Fibroblast of upper back skin (primary cell): ENCODE data around the gene SMURF2.
A peak's percentile ranks its signal among the peaks of the same experiment; 100 is the strongest.
"Not testable (repeated sequence)": the region's sequence is repeated elsewhere in the genome, so short reads cannot be mapped to it uniquely, and the experiment has no call there.

Experiments
- DNase-seq: peaks from one replicate; pipeline ENCODE4 v3.0.0-alpha.2; 2013

The SMURF2 gene

DNA sequence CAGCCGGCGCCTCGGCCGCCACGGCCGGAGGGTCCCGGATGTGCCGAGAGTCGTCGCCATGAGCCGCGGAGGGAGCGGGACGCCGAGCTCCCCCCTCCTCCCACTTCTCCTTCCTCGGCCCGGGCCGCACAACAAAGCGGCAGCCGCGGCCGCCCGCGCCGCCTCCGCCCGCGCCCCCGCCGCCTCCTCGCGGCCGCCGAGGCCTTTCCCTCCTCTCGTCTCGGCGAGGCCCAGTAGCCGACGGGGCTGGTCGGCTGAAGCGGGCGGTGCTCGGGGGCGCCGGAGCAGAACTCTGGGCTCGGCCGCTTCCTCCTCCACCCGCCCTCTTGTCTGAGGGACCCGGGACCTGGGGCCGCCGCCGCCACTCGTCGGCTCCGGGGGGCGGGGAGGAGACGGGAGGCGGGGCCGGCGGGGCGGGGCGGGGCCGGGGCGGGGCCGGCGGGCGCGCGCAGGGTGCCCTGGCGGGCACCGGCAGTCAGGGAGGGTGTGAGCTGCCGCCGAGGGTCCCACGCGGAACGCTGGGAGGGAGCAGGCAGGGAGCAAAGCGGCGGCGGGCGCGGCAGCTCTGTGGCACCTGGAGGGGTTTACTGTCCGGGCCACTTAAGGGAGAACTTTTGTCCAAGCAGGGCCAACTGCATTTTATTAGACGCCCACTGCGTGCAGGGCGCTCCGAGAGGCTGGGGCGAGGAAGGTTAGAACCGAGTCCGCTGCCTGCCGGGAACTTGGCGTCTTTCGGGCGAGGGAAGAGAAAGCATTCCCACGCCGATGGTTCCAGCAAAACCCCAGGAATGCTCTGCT lies at the start of gene SMURF2:
Gene SMURF2 (minus strand): TSS at position 332 of the 798 bp plus-strand sequence. CDS start 427 bp downstream, outside the sequence.
- DNase-seq, result peak; percentile 71

DNA sequence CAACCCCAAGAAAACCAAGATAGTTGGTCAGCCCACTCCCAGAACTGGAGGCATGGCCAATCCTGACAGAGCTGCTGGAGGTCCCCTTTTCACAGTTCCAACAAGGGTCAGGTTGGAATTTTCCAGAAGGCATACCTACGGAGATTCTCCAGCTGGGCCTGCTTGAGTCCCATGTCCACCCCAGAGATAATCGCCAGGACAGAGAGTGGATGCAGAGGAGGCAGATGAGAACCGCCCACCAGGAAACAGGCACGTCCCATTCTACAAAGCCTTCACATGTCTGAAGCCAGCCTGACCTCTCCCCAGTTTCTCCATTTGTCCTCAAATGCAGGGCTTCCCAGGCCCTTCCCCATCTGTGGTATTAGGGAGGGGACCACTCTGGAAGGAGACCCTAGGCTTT lies 47.4 kb upstream of the SMURF2 start:
- DNase-seq, result no peak

- peak; percentile 100 for DNase-seq
These were observed 45.0 kb upstream of the SMURF2 start for GRCh38 chr17:64707050-64707591.

DNA sequence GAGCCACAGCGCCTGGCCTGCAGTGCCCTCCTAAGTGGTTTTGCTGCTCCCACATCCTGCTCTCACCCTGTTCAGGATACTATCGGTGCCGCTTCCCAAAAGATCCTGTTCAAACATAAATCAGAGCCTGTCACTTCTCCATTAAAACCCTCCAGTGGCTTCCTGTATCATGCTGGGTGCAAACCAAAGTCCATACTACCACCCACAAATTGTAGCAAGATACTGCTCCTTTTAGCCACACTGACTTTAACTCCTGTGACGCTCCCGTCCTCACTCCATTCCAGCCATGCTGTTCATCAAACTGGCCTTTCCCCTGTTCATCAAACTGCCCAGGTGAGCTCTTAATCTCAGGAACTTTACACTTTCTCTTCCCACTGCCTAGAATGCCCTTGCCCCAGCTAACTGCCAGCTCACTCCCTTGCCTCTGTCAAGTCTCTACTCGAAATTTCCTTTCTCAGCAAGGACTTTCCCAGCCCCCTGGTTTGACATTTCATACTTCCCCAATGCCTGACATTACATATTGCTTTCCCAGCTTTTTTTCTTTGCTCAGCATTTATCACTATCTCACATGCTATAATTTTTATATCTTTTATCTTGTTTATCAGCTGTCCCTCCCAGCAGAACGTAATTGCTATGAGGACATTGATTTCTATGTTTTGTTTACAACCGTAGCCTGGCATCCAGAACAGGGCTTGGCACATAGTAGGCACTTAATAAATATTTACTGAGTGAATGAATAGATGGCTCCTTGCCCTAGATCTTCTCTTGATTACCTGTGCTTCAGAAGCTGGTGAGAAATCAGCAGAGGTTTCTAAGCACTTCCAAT lies 44.3 kb upstream of the SMURF2 start:
- peak; percentile 54 for DNase-seq

GRCh38 chr17:64702815-64703214 lies 40.7 kb upstream of the SMURF2 start:
- no peak for DNase-seq

DNA sequence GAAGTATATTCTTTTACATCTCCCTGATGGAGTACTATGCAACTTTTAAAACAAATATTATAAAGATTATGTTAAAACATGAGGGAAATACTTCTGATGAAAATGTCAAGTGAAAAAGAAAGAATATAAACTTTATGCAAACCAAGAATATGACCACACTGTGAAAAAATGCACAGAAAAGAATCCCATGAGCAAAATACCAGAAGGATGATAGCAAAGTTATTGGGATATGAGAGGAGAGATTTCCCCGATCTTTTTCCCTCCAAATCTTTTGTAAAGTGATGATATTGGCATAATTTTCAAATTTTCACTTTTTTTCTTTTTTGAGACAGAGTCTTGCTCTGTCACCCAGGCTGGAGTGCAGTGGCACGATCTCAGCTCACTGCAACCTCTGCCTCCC lies 36.6 kb upstream of the SMURF2 start:
- DNase-seq, result peak; percentile 52

DNA sequence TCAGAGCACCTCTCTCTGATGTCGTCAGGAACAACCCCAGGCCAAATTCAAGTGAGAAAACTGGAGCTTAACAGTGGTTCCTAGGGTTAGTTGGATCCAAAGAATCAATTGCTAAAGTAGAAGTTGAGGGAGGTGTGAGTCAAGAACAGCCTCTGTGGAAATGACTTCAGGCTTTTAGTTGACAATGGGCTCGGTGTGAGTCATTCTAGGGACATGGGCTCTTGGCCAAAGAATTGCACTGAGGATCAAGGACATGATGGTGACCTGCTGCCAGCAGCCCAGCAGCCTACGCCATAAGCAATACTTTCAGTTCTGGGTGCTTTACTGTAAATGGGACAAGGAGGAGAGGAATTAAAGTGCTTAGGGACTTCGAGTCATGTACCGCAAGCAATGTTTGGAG lies 32.1 kb upstream of the SMURF2 start:
- DNase-seq, result peak; percentile 35

DNA sequence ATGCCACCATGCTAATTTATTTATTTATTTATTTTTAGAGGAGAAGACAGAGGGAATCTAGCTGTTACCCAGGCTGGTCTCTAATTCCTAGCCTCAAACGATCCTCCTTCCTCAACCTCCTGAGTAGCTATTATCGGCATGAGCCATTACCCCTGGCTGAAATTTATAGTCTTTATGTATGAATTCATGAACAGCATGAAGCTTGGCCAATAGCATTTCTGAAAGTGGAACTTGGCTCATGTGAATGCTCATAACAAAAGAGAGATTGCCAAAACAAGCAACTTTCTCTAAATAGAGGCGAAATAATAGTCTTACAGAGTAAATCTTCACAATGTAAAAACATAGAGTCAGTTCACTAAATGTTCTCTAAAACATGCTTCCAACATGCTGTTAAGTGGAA lies 30.1 kb upstream of the SMURF2 start:
- DNase-seq, result no peak

- no peak for DNase-seq
These were observed 27.0 kb upstream of the SMURF2 start for GRCh38 chr17:64689106-64689505.

- DNase-seq, result no peak
These were observed 26.4 kb upstream of the SMURF2 start for GRCh38 chr17:64688481-64688880.

- DNase-seq, result peak; percentile 78
These were observed 25.9 kb upstream of the SMURF2 start for GRCh38 chr17:64687961-64688360.

DNA sequence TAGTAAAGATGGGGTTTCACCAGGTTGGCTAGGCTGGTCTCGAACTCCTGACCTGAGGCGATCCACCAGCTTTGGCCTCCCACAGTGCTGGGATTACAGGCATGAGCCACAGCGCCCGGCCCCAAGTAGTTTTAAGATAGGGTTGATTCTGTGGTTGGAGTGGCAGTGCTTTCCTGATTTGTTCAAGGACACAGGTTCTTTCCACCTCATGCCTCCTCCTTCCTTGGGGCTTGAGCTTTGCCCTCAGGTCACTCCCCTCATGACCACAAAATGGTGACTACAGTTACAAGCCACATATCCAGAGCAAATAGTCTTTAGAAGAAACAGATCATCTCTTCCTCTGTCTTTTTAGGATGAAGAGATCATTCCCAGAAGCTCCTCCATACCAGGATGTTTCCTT lies 25.3 kb upstream of the SMURF2 start:
- no peak for DNase-seq

GRCh38 chr17:64686705-64687104 lies 24.6 kb upstream of the SMURF2 start:
- DNase-seq, result no peak

GRCh38 chr17:64685705-64686104 lies 23.6 kb upstream of the SMURF2 start:
- DNase-seq, result no peak

DNA sequence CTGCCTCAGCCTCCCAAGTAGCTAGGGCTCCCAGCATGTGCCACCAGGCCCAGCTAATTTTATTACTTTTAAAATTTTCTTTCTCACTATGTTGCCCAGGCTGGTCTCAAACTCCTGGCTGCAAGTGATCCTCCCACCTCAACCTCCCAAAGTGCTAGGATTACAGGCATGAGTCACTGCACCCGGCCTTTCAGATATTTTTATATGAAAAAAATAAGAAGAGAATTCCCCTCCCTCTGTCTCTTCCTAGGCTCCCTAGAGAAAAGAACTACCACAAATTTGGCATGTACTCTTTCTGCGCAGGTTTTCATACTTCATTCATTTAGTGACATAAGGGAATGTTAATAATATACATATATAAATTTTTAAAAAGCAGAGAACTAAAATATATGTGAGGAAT lies 21.7 kb upstream of the SMURF2 start:
- DNase-seq, result peak; percentile 80

DNA sequence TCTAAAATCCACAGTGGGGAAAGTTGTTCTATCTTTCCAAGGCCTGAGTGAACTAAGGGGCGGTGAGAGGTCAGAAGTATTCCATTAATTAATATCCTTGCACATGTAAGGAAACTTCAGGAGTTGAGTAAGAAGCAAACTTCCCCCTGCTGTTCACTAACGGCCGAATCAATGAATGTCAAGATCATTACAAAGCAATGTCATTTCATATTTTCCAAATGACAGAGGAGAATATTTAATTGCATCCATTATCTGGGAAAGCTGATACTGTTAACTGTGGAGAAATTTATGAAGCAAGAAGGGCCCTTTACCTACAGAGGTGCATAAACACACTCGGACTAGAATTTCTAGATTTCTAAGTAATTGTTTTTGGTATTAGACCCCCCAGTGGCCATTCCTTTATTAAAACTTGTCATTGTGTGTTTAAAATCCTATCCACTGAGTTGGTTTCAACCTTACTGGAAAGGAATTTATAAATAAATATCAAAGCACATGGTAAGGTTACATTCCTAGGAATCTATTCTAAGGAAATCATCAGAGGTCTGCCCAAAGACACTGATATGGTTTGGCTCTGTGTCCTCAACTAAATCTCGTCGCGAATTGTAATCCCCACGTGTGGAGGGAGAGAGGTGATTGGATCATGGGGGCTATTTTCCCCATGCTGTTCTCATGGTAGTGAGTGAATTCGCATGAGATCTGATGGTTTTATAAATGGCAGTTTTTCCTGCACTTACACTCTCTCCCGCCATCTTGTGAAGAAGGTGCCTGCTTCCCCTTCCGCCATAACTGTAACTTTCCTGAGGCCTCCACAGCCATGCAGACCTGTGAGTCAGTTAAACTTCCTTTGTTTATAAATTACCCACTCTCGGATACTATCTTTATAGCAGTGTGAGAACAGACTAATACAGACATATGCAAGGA lies 20.4 kb upstream of the SMURF2 start:
- DNase-seq, result peak; percentile 87

GRCh38 chr17:64679710-64680216 lies 17.7 kb upstream of the SMURF2 start:
- peak; percentile 99 for DNase-seq

- no peak for DNase-seq
These were observed 14.7 kb upstream of the SMURF2 start for GRCh38 chr17:64676763-64677162.

DNA sequence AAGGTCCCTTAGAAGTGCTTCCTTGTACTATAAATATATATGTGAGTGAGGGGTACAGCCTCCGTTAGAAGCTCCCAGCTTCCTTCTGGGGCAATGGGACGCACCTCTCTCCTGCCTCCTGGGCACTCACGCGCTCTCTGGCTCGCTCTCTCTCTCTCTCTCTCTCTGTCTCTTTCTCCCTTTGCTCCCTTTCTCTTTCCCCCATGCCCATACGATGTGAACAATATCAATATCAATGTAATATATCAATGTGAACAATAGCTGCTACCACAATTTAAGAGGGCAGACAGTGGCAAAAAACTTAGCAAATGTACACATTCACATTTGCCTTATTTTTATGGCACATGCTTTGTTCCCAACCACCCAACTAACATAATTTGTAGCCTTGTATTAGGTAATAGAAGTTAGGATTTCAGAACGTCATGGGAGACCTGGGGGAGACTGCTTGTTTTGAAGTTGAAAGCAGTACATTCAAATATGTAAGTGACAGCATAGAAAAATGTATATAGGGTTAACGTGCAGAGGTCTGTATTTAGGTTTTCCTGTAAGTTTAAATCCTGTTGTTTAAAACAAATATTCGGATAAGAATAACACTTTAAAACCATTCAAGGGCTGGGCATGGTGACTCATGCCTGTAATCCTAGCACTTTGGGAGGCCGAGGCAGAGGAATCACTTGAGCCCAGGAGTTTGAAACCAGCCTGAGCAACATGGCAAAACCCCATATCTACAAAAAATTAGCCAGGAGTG lies 8.9 kb upstream of the SMURF2 start:
- DNase-seq, result not testable (repeated sequence)

- DNase-seq, result peak; percentile 64
These were observed 6.0 kb upstream of the SMURF2 start for GRCh38 chr17:64667807-64668721.
